GM13976 (cell line): ENCODE measurements around the gene VARS2.
A peak's percentile ranks its signal among the peaks of the same experiment; 100 is the strongest.

Source experiments
- DNase-seq: peaks from one replicate; pipeline ENCODE4 v3.0.0; 2012; ENCODE audit warnings: low spot score
- CTCF ChIP-seq: IDR thresholded peaks from 2 replicates; pipeline ENCODE4 v1.5.1; 2012; ENCODE audit warnings: borderline replicate concordance, mild to moderate bottlenecking; ENCODE audit not compliant: insufficient read depth; ENCODE audit errors: extremely low read depth, missing control alignments, control extremely low read depth
- in situ Hi-C: fragments of 300-500 bp; cut with MboI; formaldehyde crosslinking; loops from one replicate; pipeline ENCODE4 v1.12.0; 2022; ENCODE audit warnings: low sequenced_read_pairs, mixed read lengths, inconsistent platforms; ENCODE audit not compliant: unreplicated experiment

Gene VARS2

GRCh38 chr6:30881392-30882203, 32.4 kb upstream of the VARS2 start:
- peak; percentile 21 for DNase-seq
- no peak for TF ChIP-seq CTCF
- in situ Hi-C loops, result no loop called here

GRCh38 chr6:30882204-30882758, 31.8 kb upstream of the VARS2 start:
- in situ Hi-C loops, result no loop called here
- peak; percentile 10 for DNase-seq
- no peak for TF ChIP-seq CTCF

GRCh38 chr6:30882759-30883684, 31.0 kb upstream of the VARS2 start:
- peak; percentile 78 for DNase-seq
- TF ChIP-seq CTCF, result no peak
- in situ Hi-C loops, result no loop called here

- in situ Hi-C loops, result no loop called here
- TF ChIP-seq CTCF, result no peak
- DNase-seq, result peak; percentile 88
Measured at GRCh38 chr6:30883685-30884520, 30.1 kb upstream of the VARS2 start, which contains the start of gene DDR1. TSS of gene DDR1 (plus strand) at chr6:30884519. CDS start at chr6:30888730, 4,211 bp downstream.

- in situ Hi-C loops, result no loop called here
- TF ChIP-seq CTCF, result no peak
- peak; percentile 82 for DNase-seq
Measured at GRCh38 chr6:30884521-30885480, 29.2 kb upstream of the VARS2 start.
